Osteoblast (primary cell): ENCODE results near the gene RPL21. TPM values are rescaled to one million over a fixed set of nuclear protein-coding genes. Genes with fewer than 3 reads are reported as not detected.
"Not testable (repeated sequence)": the region's sequence is repeated elsewhere in the genome, so short reads cannot be mapped to it uniquely, and the experiment has no call there.

Source experiments
- DNase-seq: peaks from one replicate; pipeline ENCODE4 v3.0.0; 2011; ENCODE audit warnings: low spot score, mixed read lengths; ENCODE audit not compliant: insufficient read length; ENCODE audit errors: missing footprints
- H2AFZ ChIP-seq: 2 replicates; pipeline ENCODE4 v1.6.0; 2011; ENCODE audit warnings: mild to moderate bottlenecking, low read length
- H3K27ac ChIP-seq: 2 replicates; pipeline ENCODE4 v1.5.1; 2011; ENCODE audit warnings: mild to moderate bottlenecking, low read depth, low read length, moderate library complexity
- H3K27me3 ChIP-seq: 2 replicates; pipeline ENCODE4 v1.6.0; 2012; ENCODE audit warnings: mild to moderate bottlenecking, control low read depth, inconsistent platforms, low read length, moderate library complexity; ENCODE audit not compliant: insufficient read depth
- H3K36me3 ChIP-seq: 2 replicates; pipeline ENCODE4 v1.5.1; 2011; ENCODE audit warnings: mild to moderate bottlenecking, low read length, control low read depth, moderate library complexity; ENCODE audit not compliant: insufficient read depth
- H3K4me1 ChIP-seq: 2 replicates; pipeline ENCODE4 v1.5.1; 2011; ENCODE audit warnings: mild to moderate bottlenecking, low read length, control low read depth, moderate library complexity; ENCODE audit not compliant: insufficient read depth
- H3K4me2 ChIP-seq: 2 replicates; pipeline ENCODE4 v1.6.0; 2011; ENCODE audit warnings: mild to moderate bottlenecking, low read length; ENCODE audit not compliant: insufficient read depth
- H3K4me3 ChIP-seq: fragments of 200-600 bp; sonication (generic); 3 replicates; pipeline ENCODE4 v1.5.1; 2012; ENCODE audit warnings: mild to moderate bottlenecking, low read length, inconsistent platforms; ENCODE audit not compliant: insufficient read depth
- H3K79me2 ChIP-seq: 2 replicates; pipeline ENCODE4 v1.6.0; 2012; ENCODE audit warnings: mild to moderate bottlenecking, low read length, control low read depth, inconsistent platforms; ENCODE audit not compliant: insufficient read depth
- H3K9me3 ChIP-seq: 2 replicates; pipeline ENCODE4 v1.5.1; 2011; ENCODE audit warnings: low read depth, low read length, control low read depth
- H4K20me1 ChIP-seq: 2 replicates; pipeline ENCODE4 v1.6.0; 2012; ENCODE audit warnings: mild to moderate bottlenecking, low read length, control low read depth; ENCODE audit not compliant: insufficient read depth
- total RNA-seq: library from RNA; depleted of rRNA; stranded (reverse); fragments of >200 nt; gene quantifications from 2 replicates; pipeline ENCODE4 v1.2.3, GENCODE V29; 2012
- TF ChIP-seq, protein P1 (sequence below): IDR thresholded peaks from 2 replicates; pipeline ENCODE4 v1.5.1; 2011; ENCODE audit warnings: mild to moderate bottlenecking, low read depth, low read length, moderate library complexity; ENCODE audit errors: extremely low read depth

RPL21 gene
- total RNA-seq, 1 donor, result 544 TPM

DNA sequence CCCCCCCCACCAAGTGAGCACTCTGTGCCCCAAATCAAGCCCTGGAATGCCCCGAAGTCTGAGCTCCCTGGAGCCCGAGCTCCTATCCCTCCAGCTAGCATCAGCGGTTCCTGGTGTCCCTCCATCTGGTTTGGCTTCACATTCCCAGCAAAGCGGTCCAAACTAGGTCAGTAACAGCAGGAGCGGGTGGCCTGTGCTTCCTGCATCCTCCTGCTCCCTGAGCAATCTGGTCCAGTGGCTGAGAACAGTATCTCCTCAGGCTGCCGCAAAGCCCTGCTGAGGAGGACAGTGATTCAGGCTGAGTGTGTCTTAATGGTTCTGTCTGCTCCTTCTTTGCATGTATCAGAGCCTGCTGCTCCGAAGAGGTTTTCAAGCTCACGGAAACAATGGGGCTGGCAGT lies 45.1 kb downstream of the RPL21 start:
- no peaks in the 10 kb centered on the region for H3K4me1 ChIP-seq
- no peak for DNase-seq
- no peaks in the 10 kb centered on the region for H3K9me3 ChIP-seq
- H3K36me3 ChIP-seq, result no peaks in the 10 kb centered on the region
- no peak overlapping the region for H3K27ac ChIP-seq
- H3K27me3 ChIP-seq, result peaks cover 18% of the 10 kb centered on the region
- no peak overlapping the region for H3K4me2 ChIP-seq
- H4K20me1 ChIP-seq, result no peaks in the 10 kb centered on the region
- H3K79me2 ChIP-seq, result no peaks in the 10 kb centered on the region
- TF ChIP-seq, protein P1, sequence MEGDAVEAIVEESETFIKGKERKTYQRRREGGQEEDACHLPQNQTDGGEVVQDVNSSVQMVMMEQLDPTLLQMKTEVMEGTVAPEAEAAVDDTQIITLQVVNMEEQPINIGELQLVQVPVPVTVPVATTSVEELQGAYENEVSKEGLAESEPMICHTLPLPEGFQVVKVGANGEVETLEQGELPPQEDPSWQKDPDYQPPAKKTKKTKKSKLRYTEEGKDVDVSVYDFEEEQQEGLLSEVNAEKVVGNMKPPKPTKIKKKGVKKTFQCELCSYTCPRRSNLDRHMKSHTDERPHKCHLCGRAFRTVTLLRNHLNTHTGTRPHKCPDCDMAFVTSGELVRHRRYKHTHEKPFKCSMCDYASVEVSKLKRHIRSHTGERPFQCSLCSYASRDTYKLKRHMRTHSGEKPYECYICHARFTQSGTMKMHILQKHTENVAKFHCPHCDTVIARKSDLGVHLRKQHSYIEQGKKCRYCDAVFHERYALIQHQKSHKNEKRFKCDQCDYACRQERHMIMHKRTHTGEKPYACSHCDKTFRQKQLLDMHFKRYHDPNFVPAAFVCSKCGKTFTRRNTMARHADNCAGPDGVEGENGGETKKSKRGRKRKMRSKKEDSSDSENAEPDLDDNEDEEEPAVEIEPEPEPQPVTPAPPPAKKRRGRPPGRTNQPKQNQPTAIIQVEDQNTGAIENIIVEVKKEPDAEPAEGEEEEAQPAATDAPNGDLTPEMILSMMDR, result no peak
- no peak overlapping the region for H3K4me3 ChIP-seq
- H2AFZ ChIP-seq, result no peak overlapping the region

DNA sequence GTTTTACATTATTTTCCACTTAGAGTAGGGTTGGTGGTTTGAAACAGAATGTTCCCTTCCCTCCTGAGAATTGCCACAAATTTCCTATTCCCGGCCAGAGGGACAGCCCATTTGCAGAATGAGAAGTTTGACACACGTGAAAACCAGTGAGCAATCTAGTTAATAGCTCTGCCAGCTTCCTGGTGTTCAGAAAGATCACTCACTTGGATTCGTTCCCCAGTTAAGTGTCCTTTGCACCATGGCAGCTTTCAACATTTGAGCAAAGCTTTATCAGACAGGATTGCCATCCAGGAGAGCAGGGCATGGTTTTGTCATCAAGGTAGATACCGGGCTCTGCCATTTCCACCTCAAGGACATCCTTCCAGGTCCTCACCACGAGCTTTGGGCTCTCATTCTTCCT lies 47.5 kb downstream of the RPL21 start:
- no peak overlapping the region for H2AFZ ChIP-seq
- H3K27ac ChIP-seq, result no peak overlapping the region
- peaks cover 18% of the 10 kb centered on the region for H3K27me3 ChIP-seq
- no peaks in the 10 kb centered on the region for H3K36me3 ChIP-seq
- H4K20me1 ChIP-seq, result no peaks in the 10 kb centered on the region
- no peaks in the 10 kb centered on the region for H3K9me3 ChIP-seq
- H3K79me2 ChIP-seq, result no peaks in the 10 kb centered on the region
- H3K4me2 ChIP-seq, result no peak overlapping the region
- no peaks in the 10 kb centered on the region for H3K4me1 ChIP-seq
- TF ChIP-seq, protein P1, result no peak
- H3K4me3 ChIP-seq, result no peak overlapping the region
- no peak for DNase-seq

DNA sequence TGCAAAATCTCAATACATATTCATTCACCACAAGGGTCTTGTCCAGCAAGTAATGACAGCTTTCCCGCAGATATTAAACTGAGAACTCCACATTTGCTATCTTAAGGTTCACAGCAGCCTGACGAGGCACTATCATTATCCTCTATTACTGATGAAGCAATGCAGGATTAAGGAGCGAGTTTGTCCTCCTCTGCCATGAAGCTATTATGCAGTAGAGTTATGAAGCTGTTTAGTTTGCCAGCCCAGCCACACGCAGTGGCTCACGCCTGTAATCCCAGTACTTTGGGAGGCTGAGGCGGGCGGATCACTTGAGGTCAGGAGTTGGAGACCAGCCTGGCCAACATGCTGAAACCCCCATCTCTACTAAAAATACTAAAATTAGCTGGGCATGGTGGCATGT lies 49.0 kb downstream of the RPL21 start:
- H3K36me3 ChIP-seq, H3K27ac ChIP-seq, H3K4me1 ChIP-seq, H2AFZ ChIP-seq, H3K4me3 ChIP-seq, DNase-seq, H3K79me2 ChIP-seq, H3K4me2 ChIP-seq, H4K20me1 ChIP-seq, H3K9me3 ChIP-seq: not testable (repeated sequence)
- H3K27me3 ChIP-seq, result peaks cover 14% of the 10 kb centered on the region

DNA sequence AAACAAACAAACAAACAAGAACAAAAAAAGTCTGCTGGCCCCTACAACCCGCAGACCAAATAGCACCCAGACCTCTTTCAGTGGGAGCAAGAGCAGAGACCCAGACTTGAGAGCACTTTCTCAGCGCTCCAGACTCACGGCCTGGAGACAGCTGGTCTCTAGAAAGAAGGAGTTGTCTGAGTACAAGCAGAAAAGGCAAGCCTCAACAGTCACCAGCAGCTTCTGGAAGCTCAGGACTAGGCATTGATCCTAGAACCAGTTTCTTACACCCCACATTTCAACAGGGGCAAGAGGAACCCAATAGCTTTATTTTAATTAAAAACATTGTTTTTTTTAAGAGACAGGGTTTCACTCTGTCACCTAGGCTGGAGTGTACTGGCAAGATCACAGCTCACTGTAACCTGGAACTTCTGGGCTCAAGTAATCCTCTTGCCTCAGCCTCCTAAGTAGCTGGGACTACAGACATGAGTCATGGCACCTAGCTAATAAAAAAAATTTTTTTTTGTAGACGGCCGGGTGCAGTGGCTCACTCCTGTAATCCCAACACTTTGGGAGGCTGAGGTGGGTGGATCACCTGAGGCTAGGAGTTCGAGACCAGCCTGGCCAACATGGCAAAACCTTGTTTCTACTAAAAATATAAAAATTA lies 49.7 kb downstream of the RPL21 start:
- TF ChIP-seq, protein P1, result no peak
- Histone ChIP-seq H3K27me3 (peaks cover 14% of the 10 kb centered on the region), H3K4me2 (no peak overlapping the region), H3K4me1 (no peaks in the 10 kb centered on the region), H3K79me2 (no peaks in the 10 kb centered on the region), H3K4me3 (no peak overlapping the region), H2AFZ (no peak overlapping the region), H3K27ac (no peak overlapping the region), H3K9me3 (no peaks in the 10 kb centered on the region), H3K36me3 (no peaks in the 10 kb centered on the region), H4K20me1 (no peaks in the 10 kb centered on the region)
- DNase-seq, result no peak
